ENCODE measurements around the gene EPN3. TPM values are rescaled to one million over a fixed set of nuclear protein-coding genes. Genes with fewer than 3 reads are reported as not detected.

The EPN3 gene
- total RNA-seq, 1 experiment from 2014 or later, result 22.8 TPM

DNA sequence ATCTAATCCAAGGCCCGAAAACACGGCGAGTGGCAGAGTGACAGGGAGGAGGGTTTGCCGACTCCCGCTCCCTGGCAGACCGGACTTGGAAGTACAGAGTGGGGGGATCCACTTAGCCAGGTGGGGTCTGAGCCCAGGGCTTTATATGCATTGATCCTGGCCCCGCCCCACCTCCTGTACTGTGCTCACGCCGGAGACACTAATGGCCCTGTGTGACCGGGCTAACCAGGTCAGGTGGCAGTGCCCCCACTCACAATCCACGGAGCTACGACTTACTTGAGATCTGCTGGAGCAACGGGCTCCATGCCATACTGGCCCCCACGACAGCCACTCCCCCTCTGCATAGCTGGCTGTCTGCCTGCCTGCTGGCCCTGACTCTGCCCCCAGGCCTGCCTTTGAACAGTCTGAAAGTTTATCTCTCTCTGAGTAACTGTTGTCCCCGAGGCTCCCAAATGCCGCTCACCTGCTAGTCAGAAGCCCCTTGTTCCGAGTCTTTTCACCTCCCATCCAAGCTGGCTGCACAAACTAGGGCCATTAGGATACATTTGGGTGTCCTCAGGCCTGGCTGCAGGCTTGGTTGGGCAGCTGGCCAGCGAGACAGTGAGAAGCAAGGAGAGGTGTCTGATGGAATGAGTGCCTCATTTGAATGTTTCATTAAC lies 56.0 kb downstream of the EPN3 start:
- no peaks in the 10 kb centered on the region for H4K20me1 ChIP-seq (ENCODE audit: insufficient read depth)
- no peak overlapping the region for H3K4me3 ChIP-seq
- no peak for DNase-seq
- no peak for TF ChIP-seq EZH2 (IDR thresholded peaks at IDR 0.05; ENCODE audit: low read depth)
- TF ChIP-seq, protein P1, sequence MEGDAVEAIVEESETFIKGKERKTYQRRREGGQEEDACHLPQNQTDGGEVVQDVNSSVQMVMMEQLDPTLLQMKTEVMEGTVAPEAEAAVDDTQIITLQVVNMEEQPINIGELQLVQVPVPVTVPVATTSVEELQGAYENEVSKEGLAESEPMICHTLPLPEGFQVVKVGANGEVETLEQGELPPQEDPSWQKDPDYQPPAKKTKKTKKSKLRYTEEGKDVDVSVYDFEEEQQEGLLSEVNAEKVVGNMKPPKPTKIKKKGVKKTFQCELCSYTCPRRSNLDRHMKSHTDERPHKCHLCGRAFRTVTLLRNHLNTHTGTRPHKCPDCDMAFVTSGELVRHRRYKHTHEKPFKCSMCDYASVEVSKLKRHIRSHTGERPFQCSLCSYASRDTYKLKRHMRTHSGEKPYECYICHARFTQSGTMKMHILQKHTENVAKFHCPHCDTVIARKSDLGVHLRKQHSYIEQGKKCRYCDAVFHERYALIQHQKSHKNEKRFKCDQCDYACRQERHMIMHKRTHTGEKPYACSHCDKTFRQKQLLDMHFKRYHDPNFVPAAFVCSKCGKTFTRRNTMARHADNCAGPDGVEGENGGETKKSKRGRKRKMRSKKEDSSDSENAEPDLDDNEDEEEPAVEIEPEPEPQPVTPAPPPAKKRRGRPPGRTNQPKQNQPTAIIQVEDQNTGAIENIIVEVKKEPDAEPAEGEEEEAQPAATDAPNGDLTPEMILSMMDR (conservative IDR thresholded peaks at IDR 0.05), result no peak
- H2AFZ ChIP-seq, result no peak overlapping the region
- no peaks in the 10 kb centered on the region for H3K9me2 ChIP-seq (ENCODE audit: insufficient read depth)
- peaks cover 21% of the 10 kb centered on the region; the same call in 1 of the 2 replicates for H3K27me3 ChIP-seq (ENCODE audit: insufficient read depth, low read depth)
- H3K4me2 ChIP-seq, result no peak overlapping the region
- no peaks in the 10 kb centered on the region for H3K36me3 ChIP-seq (ENCODE audit: low read depth)
- BruUV-seq (replicated peaks), result no TSS peak
- ChIA-PET CTCF (interaction anchor here (0.5 to 0.8 kb wide), 2 partner anchors 37 to 121 kb away, joined by 3 read pairs; no protein-coding TSS in a partner anchor), POLR2A (ENCODE audit: unreplicated experiment) (no interaction called here)
- no peaks in the 10 kb centered on the region for H3F3A ChIP-seq (ENCODE audit: insufficient read depth, low read depth)
- no peaks in the 10 kb centered on the region for H3K9me3 ChIP-seq (ENCODE audit: insufficient read depth, low read depth)
- H3K79me2 ChIP-seq (ENCODE audit: low read depth), result no peaks in the 10 kb centered on the region
- intact Hi-C loops (cut with micrococcal nuclease; ENCODE audit: unreplicated experiment), result no loop called here
- H3K4me1 ChIP-seq (replicated peaks; ENCODE audit: insufficient read depth), result peaks cover 10% of the 10 kb centered on the region
- no peak overlapping the region for H3K27ac ChIP-seq

DNA sequence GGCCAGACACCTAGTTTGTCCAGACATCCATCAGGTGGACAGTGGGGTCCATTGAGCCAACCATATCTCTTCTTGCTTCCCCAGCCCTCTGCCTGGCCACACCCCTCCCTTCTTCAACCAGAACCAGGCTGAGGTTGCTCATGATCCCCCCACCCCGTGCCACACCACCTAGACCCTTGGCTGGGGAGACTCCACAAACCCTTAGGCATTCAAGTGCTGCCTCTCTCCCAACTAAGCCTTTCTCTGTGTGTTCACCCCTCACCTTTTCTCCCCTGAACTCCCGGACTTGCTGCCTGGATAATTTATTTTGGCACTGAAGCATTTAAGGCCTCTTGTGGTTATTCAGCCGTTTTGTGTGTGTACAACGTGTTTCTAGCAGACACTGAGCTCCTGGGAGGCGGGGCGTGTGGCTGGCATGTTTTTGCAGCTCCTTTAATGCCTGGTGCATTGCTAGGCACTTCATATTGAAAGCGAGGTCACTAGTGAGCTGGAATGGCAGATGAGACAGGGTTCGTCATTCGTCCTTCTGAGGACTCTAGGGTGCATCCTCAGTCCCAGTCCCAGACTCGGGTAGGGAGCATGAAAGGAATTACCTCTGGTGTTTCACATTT lies 56.7 kb downstream of the EPN3 start:
- intact Hi-C loops (cut with micrococcal nuclease; ENCODE audit: unreplicated experiment), result no loop called here
- Histone ChIP-seq H3K36me3 (ENCODE audit: low read depth) (no peaks in the 10 kb centered on the region), H3K4me3 (no peak overlapping the region), H3K79me2 (ENCODE audit: low read depth) (no peaks in the 10 kb centered on the region), H3K27me3 (ENCODE audit: insufficient read depth, low read depth) (peaks cover 26% of the 10 kb centered on the region), H4K20me1 (ENCODE audit: insufficient read depth) (no peaks in the 10 kb centered on the region), H2AFZ (no peak overlapping the region), H3K9me2 (ENCODE audit: insufficient read depth) (no peaks in the 10 kb centered on the region), H3K4me1 (replicated peaks; ENCODE audit: insufficient read depth) (peaks cover 10% of the 10 kb centered on the region), H3K4me2 (no peak overlapping the region), H3F3A (ENCODE audit: insufficient read depth, low read depth) (no peaks in the 10 kb centered on the region), H3K9me3 (ENCODE audit: insufficient read depth, low read depth) (no peaks in the 10 kb centered on the region), H3K27ac (no peak overlapping the region)
- no TSS peak for BruUV-seq (replicated peaks)
- no peak for DNase-seq
- CTCF ChIA-PET, result interaction anchor here (0.5 to 0.8 kb wide), 2 partner anchors 37 to 120 kb away, joined by 3 read pairs; no protein-coding TSS in a partner anchor
- POLR2A ChIA-PET (ENCODE audit: unreplicated experiment), result no interaction called here
- TF ChIP-seq, protein P1 (conservative IDR thresholded peaks at IDR 0.05), result no peak
- no peak for TF ChIP-seq EZH2 (IDR thresholded peaks at IDR 0.05; ENCODE audit: low read depth)

DNA sequence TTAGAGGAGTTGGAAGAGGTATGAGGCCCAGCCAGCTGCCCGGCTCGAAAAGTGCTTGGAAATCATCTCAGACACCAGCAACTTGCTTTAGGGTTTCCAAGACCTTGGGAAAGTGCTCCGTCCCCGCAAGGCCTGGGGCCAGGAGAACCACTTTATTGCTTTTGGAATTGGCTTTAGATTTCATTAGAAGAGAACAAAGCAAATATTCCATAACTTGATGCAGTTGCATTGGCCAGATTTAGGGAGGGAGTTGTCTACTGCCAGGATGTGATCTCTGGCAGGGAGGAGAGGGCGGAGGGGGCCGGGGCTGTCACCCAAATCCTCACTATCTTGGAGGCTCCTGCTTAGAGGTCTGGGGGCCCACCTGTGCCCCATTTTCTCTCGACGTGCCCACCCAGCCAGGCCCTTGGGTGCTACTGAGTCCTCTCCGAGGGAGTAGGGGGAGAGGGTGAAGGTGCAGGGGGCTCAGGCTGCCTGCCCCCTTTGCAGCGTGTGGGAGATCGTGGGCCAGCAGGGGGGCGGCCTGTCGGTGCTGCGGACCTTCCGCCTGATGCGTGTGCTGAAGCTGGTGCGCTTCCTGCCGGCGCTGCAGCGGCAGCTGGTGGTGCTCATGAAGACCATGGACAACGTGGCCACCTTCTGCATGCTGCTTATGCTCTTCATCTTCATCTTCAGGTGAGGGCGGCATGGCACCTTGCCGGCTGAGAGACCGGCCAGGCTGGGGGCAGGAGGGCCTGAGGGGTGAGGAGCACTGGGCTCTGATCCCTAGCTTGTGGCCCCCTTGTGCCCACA lies 58.6 kb downstream of the EPN3 start:
- no TSS peak for BruUV-seq (replicated peaks)
- no peaks in the 10 kb centered on the region for H3K79me2 ChIP-seq (ENCODE audit: low read depth)
- H3K4me2 ChIP-seq, result no peak overlapping the region
- no peak overlapping the region for H3K4me3 ChIP-seq
- H3K4me1 ChIP-seq (replicated peaks; ENCODE audit: insufficient read depth), result no peaks in the 10 kb centered on the region
- intact Hi-C loops (cut with micrococcal nuclease; ENCODE audit: unreplicated experiment), result no loop called here
- no peaks in the 10 kb centered on the region for H3F3A ChIP-seq (ENCODE audit: insufficient read depth, low read depth)
- no peaks in the 10 kb centered on the region for H3K36me3 ChIP-seq (ENCODE audit: low read depth)
- no peak overlapping the region for H3K27ac ChIP-seq
- no peak for DNase-seq
- TF ChIP-seq EZH2 (IDR thresholded peaks at IDR 0.05; ENCODE audit: low read depth), result no peak
- TF ChIP-seq, protein P1 (conservative IDR thresholded peaks at IDR 0.05), result no peak
- no peak overlapping the region for H2AFZ ChIP-seq
- H3K27me3 ChIP-seq (ENCODE audit: insufficient read depth, low read depth), result peaks cover 40% of the 10 kb centered on the region
- ChIA-PET POLR2A (ENCODE audit: unreplicated experiment) (no interaction called here), CTCF (no interaction called here)
- no peaks in the 10 kb centered on the region for H4K20me1 ChIP-seq (ENCODE audit: insufficient read depth)
- no peaks in the 10 kb centered on the region for H3K9me3 ChIP-seq (ENCODE audit: insufficient read depth, low read depth)
- H3K9me2 ChIP-seq (ENCODE audit: insufficient read depth), result no peaks in the 10 kb centered on the region
